BLaER1 treated with 17β-estradiol and CSF1 and Interleukin-3, amounts not matched to agents 10 nM and 100 nM (cell line): Measurements from ENCODE around the gene FAM180A.
"Not testable (repeated sequence)": the region's sequence is repeated elsewhere in the genome, so short reads cannot be mapped to it uniquely, and the experiment has no call there.

Experiments
- H3K27ac ChIP-seq, 11 experiments: shearing (Covaris generic); formaldehyde crosslinking; 2 replicates each; pipeline ENCODE4 v1.8.1; 2022
- H3K27me3 ChIP-seq, 11 experiments: shearing (Covaris generic); formaldehyde crosslinking; 2 replicates each; pipeline ENCODE4 v1.8.1; 2022
- H3K36me3 ChIP-seq, 11 experiments: shearing (Covaris generic); formaldehyde crosslinking; 2 replicates each; pipeline ENCODE4 v1.8.1; 2022
- H3K4me1 ChIP-seq, 10 experiments: shearing (Covaris generic); formaldehyde crosslinking; 2 replicates each; pipeline ENCODE4 v1.8.1; 2022
- H3K4me2 ChIP-seq, 11 experiments: shearing (Covaris generic); formaldehyde crosslinking; 2 replicates each; pipeline ENCODE4 v1.8.1; 2022
- H3K4me3 ChIP-seq, 10 experiments: shearing (Covaris generic); formaldehyde crosslinking; 2 replicates each; pipeline ENCODE4 v1.8.1; 2022
- H3K9ac ChIP-seq, 11 experiments: shearing (Covaris generic); formaldehyde crosslinking; 2 replicates each; pipeline ENCODE4 v1.8.1; 2022
- H3K9me3 ChIP-seq, 11 experiments: shearing (Covaris generic); formaldehyde crosslinking; replicated peaks in 1 of 11; 2 replicates each; pipeline ENCODE4 v1.8.1; 2022
- H4K20me1 ChIP-seq, 11 experiments: shearing (Covaris generic); formaldehyde crosslinking; 2 replicates each; pipeline ENCODE4 v1.8.1; 2022
- Cebpa-rat ChIP-seq, 11 experiments: shearing (Covaris generic); IDR thresholded peaks; 2 replicates each; pipeline ENCODE4 v1.8.1; 2022

FAM180A gene

GRCh38 chr7:135706858-135707569 lies 41.6 kb downstream of the FAM180A start:
- Histone ChIP-seq H3K9ac (no peak overlapping the region), H3K27ac (no peak overlapping the region)
- no peak for TF ChIP-seq Cebpa-rat (IDR thresholded peaks at IDR 0.05)

GRCh38 chr7:135706038-135706742 lies 42.4 kb downstream of the FAM180A start:
- H3K27ac ChIP-seq = no peak overlapping the region
- H3K4me3 ChIP-seq = no peak overlapping the region
- H3K9ac ChIP-seq = no peak overlapping the region
- H4K20me1 ChIP-seq = no peaks in the 10 kb centered on the region
- H3K4me2 ChIP-seq = no peak overlapping the region
- H3K9me3 ChIP-seq = 0 out of 22 replicates have a peak, but pooled peaks cover 0 to 3% (median 0%) of the 10 kb centered on the region in 11 experiments
- no peaks in the 10 kb centered on the region for H3K27me3 ChIP-seq
- peaks cover 0 to 8% (median 2%) of the 10 kb centered on the region in 10 experiments; a peak in 5 of 20 replicates for H3K4me1 ChIP-seq
- no peak for TF ChIP-seq Cebpa-rat (IDR thresholded peaks at IDR 0.05)
- no peaks in the 10 kb centered on the region; a peak in 1 of 22 replicates for H3K36me3 ChIP-seq

More at GRCh38 chr7:135706858-135707569, 41.6 kb downstream of the FAM180A start:
- H3K36me3 ChIP-seq = no peaks in the 10 kb centered on the region; a peak in 1 of 22 replicates
- H3K4me2 ChIP-seq = peak overlapping the region in 3 of 11 experiments; percentile 6 to 15 (median 7); a peak in 2 of 22 replicates
- H3K4me1 ChIP-seq = peaks cover 0 to 8% (median 2%) of the 10 kb centered on the region in 10 experiments; a peak in 5 of 20 replicates
- no peaks in the 10 kb centered on the region for H3K27me3 ChIP-seq
- H4K20me1 ChIP-seq = no peaks in the 10 kb centered on the region
- no peak overlapping the region for H3K4me3 ChIP-seq
- 0 out of 22 replicates have a peak, but pooled peaks cover 0 to 3% (median 0%) of the 10 kb centered on the region in 11 experiments for H3K9me3 ChIP-seq

GRCh38 chr7:135704698-135705097 lies 43.9 kb downstream of the FAM180A start:
- H3K4me3 ChIP-seq = no peak overlapping the region
- H3K9me3 ChIP-seq = 0 out of 22 replicates have a peak, but pooled peaks cover 0 to 3% (median 0%) of the 10 kb centered on the region in 11 experiments
- no peak overlapping the region for H3K4me2 ChIP-seq
- no peak overlapping the region for H3K9ac ChIP-seq
- H3K27me3 ChIP-seq = no peaks in the 10 kb centered on the region
- H4K20me1 ChIP-seq = no peaks in the 10 kb centered on the region
- H3K36me3 ChIP-seq = peaks cover 0 to 4% (median 0%) of the 10 kb centered on the region in 11 experiments; a peak in 3 of 22 replicates
- TF ChIP-seq Cebpa-rat (IDR thresholded peaks at IDR 0.05) = no peak
- peaks cover 0 to 8% (median 2%) of the 10 kb centered on the region in 10 experiments; a peak in 5 of 20 replicates for H3K4me1 ChIP-seq
- no peak overlapping the region for H3K27ac ChIP-seq

- no peak for TF ChIP-seq Cebpa-rat (IDR thresholded peaks at IDR 0.05)
- no peak overlapping the region for H3K27ac ChIP-seq
- peaks cover 0 to 4% (median 0%) of the 10 kb centered on the region in 11 experiments; a peak in 3 of 22 replicates for H3K36me3 ChIP-seq
- no peaks in the 10 kb centered on the region for H3K27me3 ChIP-seq
- H3K4me1 ChIP-seq = peaks cover 0 to 8% (median 2%) of the 10 kb centered on the region in 10 experiments; a peak in 5 of 20 replicates
- H3K9ac ChIP-seq = no peak overlapping the region
- 0 out of 22 replicates have a peak, but pooled peaks cover 0 to 3% (median 0%) of the 10 kb centered on the region in 11 experiments for H3K9me3 ChIP-seq
- H3K4me2 ChIP-seq = no peak overlapping the region
- no peaks in the 10 kb centered on the region for H4K20me1 ChIP-seq
- no peak overlapping the region for H3K4me3 ChIP-seq
Observed at GRCh38 chr7:135704074-135704473, 44.5 kb downstream of the FAM180A start.

- TF ChIP-seq Cebpa-rat (IDR thresholded peaks at IDR 0.05) = no peak
- Histone ChIP-seq H3K36me3 (peaks cover 0 to 28% (median 4%) of the 10 kb centered on the region in 11 experiments; a peak in 7 of 22 replicates), H3K4me1 (peaks cover 5 to 15% (median 11%) of the 10 kb centered on the region in 10 experiments; a peak in 14 of 20 replicates), H3K27ac (no peak overlapping the region), H3K27me3 (no peaks in the 10 kb centered on the region), H3K9ac (no peak overlapping the region), H3K4me2 (peak overlapping the region in 5 of 11 experiments; percentile 8 to 32 (median 15); a peak in 3 of 22 replicates), H3K9me3 (no peaks in the 10 kb centered on the region), H4K20me1 (no peaks in the 10 kb centered on the region), H3K4me3 (no peak overlapping the region)
Observed at GRCh38 chr7:135697276-135698049, 51.1 kb downstream of the FAM180A start.

GRCh38 chr7:135693558-135693957 lies 55.1 kb downstream of the FAM180A start:
- H4K20me1 ChIP-seq = no peaks in the 10 kb centered on the region
- no peak for TF ChIP-seq Cebpa-rat (IDR thresholded peaks at IDR 0.05)
- H3K36me3 ChIP-seq = peaks cover 5 to 55% (median 24%) of the 10 kb centered on the region in 11 experiments; a peak in 18 of 22 replicates
- no peak overlapping the region for H3K4me3 ChIP-seq
- no peaks in the 10 kb centered on the region for H3K27me3 ChIP-seq
- no peak overlapping the region for H3K27ac ChIP-seq
- H3K9me3 ChIP-seq = no peaks in the 10 kb centered on the region
- H3K4me1 ChIP-seq = peaks cover 5 to 15% (median 11%) of the 10 kb centered on the region in 10 experiments; a peak in 14 of 20 replicates
- H3K9ac ChIP-seq = no peak overlapping the region
- no peak overlapping the region for H3K4me2 ChIP-seq

GRCh38 chr7:135692606-135693005 lies 56.0 kb downstream of the FAM180A start:
- not testable (repeated sequence) for H3K9ac ChIP-seq, H4K20me1 ChIP-seq, H3K27me3 ChIP-seq, H3K4me3 ChIP-seq, H3K4me2 ChIP-seq, H3K9me3 ChIP-seq, H3K27ac ChIP-seq
- Histone ChIP-seq H3K36me3 (peaks cover 5 to 58% (median 24%) of the 10 kb centered on the region in 11 experiments; a peak in 18 of 22 replicates), H3K4me1 (peaks cover 5 to 14% (median 11%) of the 10 kb centered on the region in 10 experiments; a peak in 14 of 20 replicates)

- H3K4me2 ChIP-seq = no peak overlapping the region
- peaks cover 4 to 9% (median 7%) of the 10 kb centered on the region in 10 experiments; a peak in 14 of 20 replicates for H3K4me1 ChIP-seq
- no peak overlapping the region for H3K9ac ChIP-seq
- H4K20me1 ChIP-seq = no peaks in the 10 kb centered on the region
- H3K9me3 ChIP-seq = no peaks in the 10 kb centered on the region
- no peaks in the 10 kb centered on the region for H3K27me3 ChIP-seq
- H3K36me3 ChIP-seq = peaks cover 5 to 62% (median 25%) of the 10 kb centered on the region in 11 experiments; a peak in 18 of 22 replicates
- H3K27ac ChIP-seq = no peak overlapping the region
- H3K4me3 ChIP-seq = no peak overlapping the region
- TF ChIP-seq Cebpa-rat (IDR thresholded peaks at IDR 0.05) = no peak
Observed at GRCh38 chr7:135692055-135692454, 56.6 kb downstream of the FAM180A start.
